GM18909 (cell line): ENCODE data around the gene MAB21L4.

Source experiments
- ATAC-seq: cut with Tn5 transposase; IDR thresholded peaks from one replicate; pipeline ENCODE4 v1.9.1; 2021; ENCODE audit warnings: mild to moderate bottlenecking; ENCODE audit not compliant: unreplicated experiment, poor library complexity

The MAB21L4 gene

GRCh38 chr2:240895656-240896388 is at the start of gene MAB21L4:
Gene MAB21L4, minus strand, starts transcription at chr2:240896156. Its CDS starts 159 bp downstream, at chr2:240895997.
- no peak for ATAC-seq

GRCh38 chr2:240936106-240936505 is 40.1 kb upstream of the MAB21L4 start:
- ATAC-seq = no peak

GRCh38 chr2:240935103-240935876 is 39.3 kb upstream of the MAB21L4 start:
- ATAC-seq = no peak

- no peak for ATAC-seq
These were observed 38.7 kb upstream of the MAB21L4 start for GRCh38 chr2:240934701-240935102.

- no peak for ATAC-seq
These were observed 38.2 kb upstream of the MAB21L4 start for GRCh38 chr2:240933966-240934700.

DNA sequence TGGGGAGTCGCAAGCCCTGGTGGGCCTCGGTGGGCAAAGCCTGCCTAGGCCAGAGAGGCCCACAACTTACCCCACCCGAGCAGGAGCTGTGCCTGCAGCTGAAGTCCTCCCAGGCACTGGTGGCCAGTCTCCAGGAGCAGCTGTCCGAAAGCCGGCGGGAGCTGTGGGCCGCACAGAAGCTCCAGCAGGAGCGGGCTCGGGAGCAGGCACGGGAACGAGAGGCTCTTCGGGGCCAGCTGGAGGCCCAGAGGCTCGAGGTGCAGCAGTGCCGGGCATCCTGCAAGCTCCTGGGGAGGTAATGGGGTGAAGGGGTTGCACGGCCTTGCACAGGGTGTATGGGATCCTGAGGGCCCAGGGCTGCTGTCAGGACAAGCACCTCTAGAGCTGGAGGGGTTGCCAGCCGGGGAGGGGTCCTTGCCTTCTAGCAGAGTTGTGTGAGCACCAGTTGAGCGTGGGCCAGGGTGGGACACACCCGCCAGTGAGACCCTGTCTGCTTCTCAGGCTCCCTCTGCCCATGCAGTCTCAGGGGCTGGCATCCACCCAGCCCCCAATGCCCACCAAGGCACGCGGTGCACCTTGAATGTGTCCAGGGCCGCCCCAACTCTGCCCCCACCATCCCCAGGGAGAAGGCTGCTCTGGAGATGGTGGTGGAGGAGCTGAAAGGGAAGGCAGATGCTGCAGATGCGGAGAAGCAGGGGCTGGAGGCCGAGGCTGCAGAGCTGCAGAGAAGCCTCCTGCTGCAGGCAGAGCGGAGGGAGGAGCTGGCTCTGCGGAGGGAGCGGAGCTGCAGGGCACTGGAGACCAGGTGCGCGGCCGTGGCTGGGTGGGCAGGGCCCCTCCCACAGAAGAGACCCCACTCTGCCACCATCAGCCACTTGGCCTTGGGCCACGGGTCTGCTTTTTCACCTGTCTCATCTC is 37.4 kb upstream of the MAB21L4 start:
- no peak for ATAC-seq

GRCh38 chr2:240932724-240933047 is 36.7 kb upstream of the MAB21L4 start:
- ATAC-seq = no peak

DNA sequence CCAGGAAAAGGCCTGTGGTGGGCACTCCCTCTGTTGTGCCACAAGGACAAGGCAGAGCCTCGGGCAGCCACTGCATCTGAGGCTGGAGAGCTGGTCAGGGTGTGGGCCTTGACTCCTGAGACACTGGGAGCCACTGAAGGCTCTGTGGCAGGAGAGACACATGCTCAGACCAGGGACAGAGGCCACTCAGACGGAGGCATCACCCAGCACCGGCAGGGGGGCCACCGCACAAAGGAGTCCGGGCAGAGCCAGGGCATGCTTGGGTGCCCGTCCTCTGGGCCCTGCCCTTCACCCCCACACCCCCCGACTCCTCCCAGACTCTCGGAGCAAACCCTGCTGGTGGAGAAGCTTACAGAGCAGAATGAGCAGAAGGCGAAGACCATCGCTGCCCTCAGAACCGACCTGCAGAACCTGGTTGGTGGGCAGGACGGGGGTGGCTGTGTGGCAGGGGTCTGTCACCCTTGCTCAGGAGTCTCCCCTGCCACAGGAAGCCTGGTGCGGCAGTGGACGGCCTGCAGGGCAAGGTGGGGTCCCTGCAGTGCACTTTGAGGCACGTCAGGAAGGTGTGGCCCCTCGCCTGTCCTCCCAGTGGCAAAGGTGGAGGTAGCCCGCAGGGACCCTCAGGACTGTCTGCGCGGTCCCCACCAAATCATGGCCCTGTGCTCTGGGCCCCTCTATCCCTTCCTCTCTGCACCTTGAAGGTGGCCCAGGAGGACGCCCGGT is 36.2 kb upstream of the MAB21L4 start:
- ATAC-seq = no peak

DNA sequence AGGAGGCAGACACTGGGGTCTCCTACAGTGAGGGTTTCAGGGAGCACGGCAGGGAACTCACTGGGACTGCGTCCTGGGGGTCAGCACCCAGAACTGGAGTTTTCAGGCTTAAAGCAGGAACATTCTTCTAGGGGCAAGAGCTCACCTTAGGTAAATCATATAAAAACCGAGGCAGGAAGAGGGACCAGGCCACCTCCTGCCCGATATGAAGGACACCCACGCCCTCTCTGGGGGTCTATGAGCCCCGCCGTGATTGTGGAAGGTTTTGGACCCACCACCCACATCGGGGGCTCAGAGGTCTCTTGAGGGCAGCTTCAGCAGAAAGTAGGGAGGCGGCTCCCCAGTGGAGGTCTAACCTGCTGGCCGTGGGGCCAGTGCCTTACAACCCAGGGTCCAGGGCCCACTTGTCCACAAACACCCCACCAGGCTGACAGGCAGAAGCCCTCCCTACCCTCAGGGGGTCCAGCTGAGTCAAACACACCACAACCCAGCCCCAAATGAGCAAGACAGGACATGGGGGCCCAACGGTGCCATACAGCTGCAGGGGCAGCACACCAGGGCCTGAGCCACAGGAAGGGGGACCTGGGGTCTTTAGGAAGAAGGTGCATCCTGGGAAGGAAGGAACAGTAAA is 35.5 kb upstream of the MAB21L4 start:
- ATAC-seq = no peak

GRCh38 chr2:240930631-240931318 is 34.8 kb upstream of the MAB21L4 start:
- ATAC-seq = no peak

GRCh38 chr2:240930096-240930630 is 34.2 kb upstream of the MAB21L4 start:
- no peak for ATAC-seq

- no peak for ATAC-seq
These were observed 33.6 kb upstream of the MAB21L4 start for GRCh38 chr2:240929364-240930095.

- no peak for ATAC-seq
These were observed 32.8 kb upstream of the MAB21L4 start for GRCh38 chr2:240928476-240929363.

DNA sequence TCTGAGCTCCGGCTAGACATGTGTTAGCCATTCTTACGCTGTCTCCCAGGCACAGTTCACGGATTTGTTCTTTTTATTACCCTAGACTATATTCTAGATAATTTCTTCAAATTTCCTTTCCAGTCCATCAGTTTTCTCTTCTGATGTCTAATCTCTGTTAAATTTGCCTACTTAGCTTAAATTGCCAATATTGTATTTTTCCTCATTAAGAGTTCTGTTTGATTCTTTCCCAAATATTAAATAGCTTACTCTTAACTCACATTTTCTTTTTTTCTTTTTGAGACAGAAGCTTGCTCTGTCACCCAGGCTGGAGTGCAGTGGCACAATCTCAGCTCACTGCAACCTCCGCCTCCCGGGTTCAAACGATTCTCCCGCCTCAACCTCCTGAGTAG is 31.4 kb upstream of the MAB21L4 start:
- no peak for ATAC-seq

- no peak for ATAC-seq
These were observed 30.8 kb upstream of the MAB21L4 start for GRCh38 chr2:240926516-240927389.
